ENCODE measurements around the gene SNAP47.

- no peak for TF ChIP-seq POLR2AphosphoS5 (IDR thresholded peaks at IDR 0.05; ENCODE audit: low read depth)
- TF ChIP-seq CTCF (IDR thresholded peaks at IDR 0.05; ENCODE audit: insufficient read depth, low read length), result no peak
- no peak for TF ChIP-seq GABPA (IDR thresholded peaks at IDR 0.05; ENCODE audit: low read depth)
- TF ChIP-seq REST (IDR thresholded peaks at IDR 0.05; ENCODE audit: insufficient replicate concordance, low read depth), result no peak
- TF ChIP-seq SPI1 (IDR thresholded peaks at IDR 0.05; ENCODE audit: borderline replicate concordance, low read depth), result no peak
Measured at GRCh38 chr1:227799756-227800155, 64.5 kb downstream of the SNAP47 start.

All from HL-60 (cell line).